IPS-18c (cell line): Measurements from ENCODE around the gene SAMD4A.
"Not testable (repeated sequence)": the region's sequence is repeated elsewhere in the genome, so short reads cannot be mapped to it uniquely, and the experiment has no call there.

Experiments
- H3K4me3 ChIP-seq: 2 replicates; pipeline ENCODE4 v1.7.0; 2013; ENCODE audit warnings: low read depth, mild to moderate bottlenecking, low read length, moderate library complexity; ENCODE audit not compliant: insufficient read depth
- H3K9me3 ChIP-seq: one replicate; pipeline ENCODE4 v1.6.1; 2013; ENCODE audit warnings: mild to moderate bottlenecking, low read length, moderate library complexity; ENCODE audit not compliant: control insufficient read depth, insufficient read depth

The SAMD4A gene

DNA sequence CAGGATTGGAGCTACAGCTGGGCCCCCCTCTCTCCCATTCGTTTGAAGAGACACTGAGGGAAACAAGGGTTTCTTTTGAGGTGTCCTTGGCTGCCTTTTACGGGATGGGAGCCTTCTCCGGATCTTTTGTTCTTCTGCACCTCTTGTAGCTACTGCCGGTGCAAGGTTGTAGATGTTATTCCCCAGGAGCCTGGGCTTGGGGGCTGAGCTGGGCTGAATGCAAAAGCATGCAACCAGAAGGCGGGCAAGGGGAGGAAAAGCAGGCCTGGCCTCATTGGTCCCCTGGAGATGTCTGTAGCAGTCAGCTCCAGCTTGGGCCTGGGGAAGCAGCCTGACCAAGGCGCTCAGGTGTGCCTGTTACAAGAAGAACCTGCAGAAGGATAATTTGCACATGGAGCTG is 225.4 kb downstream of the SAMD4A start:
- Histone ChIP-seq H3K9me3 (no peaks in the 10 kb centered on the region), H3K4me3 (no peak overlapping the region)

DNA sequence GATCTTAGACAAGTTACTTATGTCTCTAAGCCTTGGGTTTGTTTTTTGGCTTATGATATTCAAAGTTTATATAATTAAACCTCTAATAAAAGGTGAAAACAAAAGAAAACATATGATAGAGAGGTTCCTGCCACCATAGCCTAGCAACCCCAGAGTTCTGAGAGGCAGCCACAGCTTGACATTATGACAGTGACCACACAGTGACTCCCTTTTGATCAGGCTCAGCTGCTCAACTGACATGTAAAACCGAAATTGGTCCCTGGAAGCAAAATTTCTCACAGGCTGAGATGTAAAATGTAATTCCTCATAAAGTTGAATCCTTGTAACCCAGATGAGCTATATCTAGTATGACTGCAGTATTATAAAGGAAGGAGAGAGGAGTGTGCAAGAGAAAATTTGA is 227.2 kb downstream of the SAMD4A start:
- Histone ChIP-seq H3K4me3 (no peak overlapping the region), H3K9me3 (no peaks in the 10 kb centered on the region)

GRCh38 chr14:54794796-54795195 is 227.9 kb downstream of the SAMD4A start:
- no peak overlapping the region for H3K4me3 ChIP-seq
- no peaks in the 10 kb centered on the region for H3K9me3 ChIP-seq

DNA sequence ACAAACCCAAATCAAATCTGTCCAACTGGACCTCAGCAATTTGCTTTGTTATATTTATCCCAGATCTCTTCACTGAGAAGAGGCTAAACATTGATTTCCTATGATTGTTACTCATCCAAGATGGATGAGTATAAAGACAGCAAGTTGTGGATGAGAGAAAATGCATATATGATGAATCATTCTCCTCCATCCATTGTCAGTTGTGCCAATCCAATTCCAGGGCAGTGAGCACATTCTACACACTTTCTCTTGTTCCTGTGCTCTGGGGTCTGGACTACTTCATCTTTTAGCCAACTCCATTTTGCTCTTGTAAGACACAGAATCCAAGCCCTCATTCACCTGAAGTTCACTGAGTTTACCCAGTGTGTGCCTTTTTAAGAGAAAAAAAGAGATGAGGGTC is 230.0 kb downstream of the SAMD4A start:
- no peak overlapping the region for H3K4me3 ChIP-seq
- no peaks in the 10 kb centered on the region for H3K9me3 ChIP-seq

GRCh38 chr14:54797556-54797955 is 230.6 kb downstream of the SAMD4A start:
- peaks cover 2% of the 10 kb centered on the region for H3K9me3 ChIP-seq

GRCh38 chr14:54797986-54798385 is 231.1 kb downstream of the SAMD4A start:
- no peak overlapping the region for H3K4me3 ChIP-seq
- peaks cover 2% of the 10 kb centered on the region for H3K9me3 ChIP-seq

More at GRCh38 chr14:54797556-54797955, 230.6 kb downstream of the SAMD4A start:
- H3K4me3 ChIP-seq: no peak overlapping the region

- Histone ChIP-seq H3K9me3 (peaks cover 2% of the 10 kb centered on the region), H3K4me3 (no peak overlapping the region)
Measured at GRCh38 chr14:54798465-54799124, 231.7 kb downstream of the SAMD4A start.

GRCh38 chr14:54801482-54801881 is 234.6 kb downstream of the SAMD4A start:
- H3K4me3 ChIP-seq, H3K9me3 ChIP-seq: not testable (repeated sequence)

- no peak overlapping the region for H3K4me3 ChIP-seq
- H3K9me3 ChIP-seq: peaks cover 2% of the 10 kb centered on the region
Measured at GRCh38 chr14:54803396-54803795, 236.5 kb downstream of the SAMD4A start.

GRCh38 chr14:54803926-54804537 is 237.1 kb downstream of the SAMD4A start:
- H3K9me3 ChIP-seq: peaks cover 2% of the 10 kb centered on the region
- H3K4me3 ChIP-seq: no peak overlapping the region

GRCh38 chr14:54804538-54805041 is 237.7 kb downstream of the SAMD4A start:
- H3K9me3 ChIP-seq: peaks cover 2% of the 10 kb centered on the region
- 0 out of 2 replicates have a peak overlapping the region, but pooled peaks have one; percentile 3 for H3K4me3 ChIP-seq

DNA sequence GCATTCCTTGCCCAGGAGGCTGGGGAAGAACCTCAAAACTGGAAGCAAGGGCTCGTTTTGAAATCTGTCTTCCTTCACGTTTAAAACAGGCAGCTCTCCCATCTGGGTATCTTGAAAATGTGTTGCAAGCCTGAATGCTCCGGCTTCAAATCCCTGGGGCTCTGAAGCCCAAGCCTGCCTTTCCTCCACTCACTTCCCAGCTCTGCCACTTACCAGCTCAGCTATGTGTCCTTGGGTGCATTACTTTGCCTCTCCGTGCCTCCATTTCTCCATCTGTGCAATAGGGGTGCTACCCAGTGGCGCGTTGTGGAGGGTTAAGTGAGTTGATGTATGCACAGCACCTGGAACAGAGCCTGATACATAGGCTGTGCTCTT is 238.1 kb downstream of the SAMD4A start:
- Histone ChIP-seq H3K9me3 (peaks cover 2% of the 10 kb centered on the region), H3K4me3 (no peak overlapping the region)

- Histone ChIP-seq H3K9me3 (peaks cover 2% of the 10 kb centered on the region), H3K4me3 (no peak overlapping the region)
Measured at GRCh38 chr14:54805445-54806322, 238.8 kb downstream of the SAMD4A start.

- Histone ChIP-seq H3K4me3 (no peak overlapping the region), H3K9me3 (peaks cover 2% of the 10 kb centered on the region)
Measured at GRCh38 chr14:54806616-54807015, 239.7 kb downstream of the SAMD4A start.

DNA sequence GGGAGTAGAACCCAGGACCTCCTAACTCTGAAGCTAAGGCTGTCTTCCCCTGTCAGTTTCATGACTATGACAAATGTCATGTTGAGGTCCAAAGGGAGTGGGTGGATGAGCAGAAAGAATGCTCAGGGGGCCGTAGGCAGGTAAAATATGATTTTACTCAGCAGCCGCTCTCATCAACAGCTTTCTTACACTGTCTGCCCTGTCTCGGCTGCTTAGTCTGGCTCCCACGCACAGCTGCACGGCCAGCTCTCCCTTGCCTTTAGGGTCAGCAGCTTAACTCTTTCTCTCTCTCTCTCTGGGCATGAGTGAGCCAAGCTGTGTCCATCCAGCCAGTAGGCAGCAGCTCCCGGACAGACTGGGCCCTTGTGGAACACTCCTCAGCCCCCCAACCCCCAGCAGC is 240.5 kb downstream of the SAMD4A start:
- no peak overlapping the region for H3K4me3 ChIP-seq
- no peaks in the 10 kb centered on the region for H3K9me3 ChIP-seq

GRCh38 chr14:54807881-54808280 is 241.0 kb downstream of the SAMD4A start:
- no peak overlapping the region for H3K4me3 ChIP-seq
- no peaks in the 10 kb centered on the region for H3K9me3 ChIP-seq

DNA sequence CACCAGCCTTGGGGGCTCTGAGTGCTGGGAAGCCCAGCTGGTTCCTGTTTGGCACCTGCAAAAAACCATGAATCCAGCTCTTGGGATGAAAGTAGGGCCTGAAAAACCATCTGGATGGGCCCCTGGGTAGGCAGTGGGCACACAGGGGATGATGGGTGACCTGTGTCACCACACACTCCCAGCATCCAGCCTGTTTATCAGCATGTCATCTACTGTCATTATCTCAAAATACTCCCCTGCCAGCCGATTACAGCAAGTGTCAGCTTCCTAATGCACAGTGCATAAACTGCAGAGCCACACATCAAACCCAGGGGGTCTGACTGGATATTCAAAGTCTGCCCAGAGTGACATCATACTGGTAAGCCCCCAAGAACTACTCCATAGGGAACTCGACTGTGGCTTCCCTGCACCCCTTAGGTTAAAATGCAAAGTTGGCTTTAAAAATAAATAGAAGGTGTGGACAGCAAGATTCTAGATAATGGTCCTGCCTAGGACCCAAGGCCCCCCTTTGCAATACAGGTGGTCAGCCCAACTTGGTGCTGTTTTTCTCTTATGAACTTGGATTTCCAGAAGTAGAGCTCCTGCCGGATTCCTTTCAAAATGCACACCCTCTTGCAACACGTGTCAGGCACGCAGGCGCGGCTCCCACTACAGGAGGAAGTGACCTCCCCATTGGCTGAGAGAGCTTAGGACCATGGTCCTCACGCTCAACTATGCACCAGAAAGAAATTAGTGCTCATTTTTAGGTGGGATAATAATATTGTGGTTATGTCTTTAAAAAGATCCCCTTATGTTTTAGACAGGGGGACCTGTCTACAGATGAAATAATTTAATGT is 241.6 kb downstream of the SAMD4A start:
- Histone ChIP-seq H3K4me3 (no peak overlapping the region), H3K9me3 (no peaks in the 10 kb centered on the region)
